ENCODE results near the gene ITPR3. TPM values are rescaled to one million over a fixed set of nuclear protein-coding genes. Genes with fewer than 3 reads are reported as not detected.
A peak's percentile ranks its signal among the peaks of the same experiment; 100 is the strongest.

The ITPR3 gene
- polyA plus RNA-seq, 1 of the 3 experiments (the other 2 are of a cell fraction): 8.1 TPM

- Histone ChIP-seq H3K9ac (no peak overlapping the region), H3K27ac (ENCODE audit: low read depth in 2 of 2, low read length in 1 of 2) (no peak overlapping the region), H2AFZ (ENCODE audit: low read depth) (no peak overlapping the region), H3K27me3 (ENCODE audit: insufficient read depth) (no peaks in the 10 kb centered on the region), H3K9me2 (no peaks in the 10 kb centered on the region), H3K4me3 (ENCODE audit: low read depth in 2 of 2, low read length in 1 of 2) (no peak overlapping the region), H3K36me3 (replicated peaks in 1 of 2; ENCODE audit: control insufficient read depth in 1 of 2, insufficient read depth in 2 of 2, low read length in 1 of 2) (no peaks in the 10 kb centered on the region), H3K9me3 (no peaks in the 10 kb centered on the region), H3K4me2 (no peak overlapping the region), H3K4me1 (ENCODE audit: control insufficient read depth in 1 of 2, insufficient read depth in 2 of 2, low read depth in 1 of 2, low read length in 1 of 2) (no peaks in the 10 kb centered on the region; a peak in 1 of 4 replicates), H4K20me1 (ENCODE audit: insufficient read depth) (no peaks in the 10 kb centered on the region), H3F3A (replicated peaks; ENCODE audit: insufficient read depth) (no peaks in the 10 kb centered on the region), H3K79me2 (ENCODE audit: insufficient read depth) (no peaks in the 10 kb centered on the region)
- TF ChIP-seq RAD21 (IDR thresholded peaks at IDR 0.05; ENCODE audit: low read length) (no peak), CTCF (IDR thresholded peaks at IDR 0.05) (no peak), PBX3 (IDR thresholded peaks at IDR 0.05) (no peak), USF2 (IDR thresholded peaks at IDR 0.05; ENCODE audit: borderline replicate concordance, low read depth, low read length) (no peak), CHD2 (IDR thresholded peaks at IDR 0.05; ENCODE audit: low read length, partially characterized antibody) (no peak), EZH2phosphoT487 (IDR thresholded peaks at IDR 0.05; ENCODE audit: borderline replicate concordance, low read depth) (no peak)
- peak; percentile 27 for DNase-seq
- POLR2A ChIA-PET: interaction anchor here (0.7 to 1.4 kb wide), 3 partner anchors 8 to 24 kb away, joined by 3 to 4 read pairs (median 3); no protein-coding TSS in a partner anchor
- WGBS (ENCODE audit: low lambda C conversion rate): 95% methylated on average over 19 of the region's 27 CpGs
- CTCF ChIA-PET: interaction anchor here (0.6 to 2.3 kb wide), 3 partner anchors 13 to 160 kb away, joined by 3 to 10 read pairs (median 9); no protein-coding TSS in a partner anchor
These were observed 66.2 kb downstream of the ITPR3 start for GRCh38 chr6:33686981-33687975.

- no peak overlapping the region for H3K27ac ChIP-seq (ENCODE audit: low read depth in 2 of 2, low read length in 1 of 2)
- H3K9ac ChIP-seq: no peak overlapping the region
- no peaks in the 10 kb centered on the region for H3K27me3 ChIP-seq (ENCODE audit: insufficient read depth)
- H3K79me2 ChIP-seq (ENCODE audit: insufficient read depth): no peaks in the 10 kb centered on the region
- no peaks in the 10 kb centered on the region for H3K36me3 ChIP-seq (replicated peaks in 1 of 2; ENCODE audit: control insufficient read depth in 1 of 2, insufficient read depth in 2 of 2, low read length in 1 of 2)
- no peaks in the 10 kb centered on the region for H3K9me3 ChIP-seq
- no peaks in the 10 kb centered on the region; a peak in 1 of 4 replicates for H3K4me1 ChIP-seq (ENCODE audit: control insufficient read depth in 1 of 2, insufficient read depth in 2 of 2, low read depth in 1 of 2, low read length in 1 of 2)
- H2AFZ ChIP-seq (ENCODE audit: low read depth): no peak overlapping the region
- ChIA-PET POLR2A (no interaction called here), CTCF (interaction anchor here (0.6 to 2.3 kb wide), 4 partner anchors 13 to 160 kb away, joined by 3 to 10 read pairs (median 6); no protein-coding TSS in a partner anchor)
- no peaks in the 10 kb centered on the region for H3F3A ChIP-seq (replicated peaks; ENCODE audit: insufficient read depth)
- peak; percentile 15 for DNase-seq
- no peak overlapping the region for H3K4me2 ChIP-seq
- no peaks in the 10 kb centered on the region for H3K9me2 ChIP-seq
- H4K20me1 ChIP-seq (ENCODE audit: insufficient read depth): no peaks in the 10 kb centered on the region
- WGBS (ENCODE audit: low lambda C conversion rate): 96% methylated on average over 17 of the region's 20 CpGs
- H3K4me3 ChIP-seq (ENCODE audit: low read depth in 2 of 2, low read length in 1 of 2): no peak overlapping the region
- TF ChIP-seq EP300 (IDR thresholded peaks at IDR 0.05; ENCODE audit: borderline replicate concordance in 1 of 2, low read depth in 1 of 2, low read length in 1 of 2): no peak
- no peak for TF ChIP-seq EZH2phosphoT487 (IDR thresholded peaks at IDR 0.05; ENCODE audit: borderline replicate concordance, low read depth)
- TF ChIP-seq TEAD4 (IDR thresholded peaks at IDR 0.05; ENCODE audit: borderline replicate concordance, insufficient read depth): no peak
- no peak for TF ChIP-seq CHD2 (IDR thresholded peaks at IDR 0.05; ENCODE audit: low read length, partially characterized antibody)
- no peak for TF ChIP-seq TCF12 (IDR thresholded peaks at IDR 0.05)
- TF ChIP-seq NRF1 (IDR thresholded peaks at IDR 0.05; ENCODE audit: low read depth, low read length): no peak
- TF ChIP-seq FOSL2 (IDR thresholded peaks at IDR 0.05; ENCODE audit: borderline replicate concordance, low read depth): no peak
- TF ChIP-seq MXI1 (IDR thresholded peaks at IDR 0.05; ENCODE audit: low read depth, low read length): no peak
- no peak for TF ChIP-seq JUND (IDR thresholded peaks at IDR 0.05)
- no peak for TF ChIP-seq TAF1 (IDR thresholded peaks at IDR 0.05; ENCODE audit: borderline replicate concordance, low read depth, low read length)
- TF ChIP-seq GATA2 (CRISPR knock-in tag; IDR thresholded peaks at IDR 0.05): no peak
- TF ChIP-seq REST (IDR thresholded peaks at IDR 0.05; ENCODE audit: low read depth, low read length): no peak
These were observed 66.9 kb downstream of the ITPR3 start for GRCh38 chr6:33688006-33688405.
